ENCODE measurements around the gene IL11. TPM values are rescaled to one million over a fixed set of nuclear protein-coding genes. Genes with fewer than 3 reads are reported as not detected.
"Not testable (repeated sequence)": the region's sequence is repeated elsewhere in the genome, so short reads cannot be mapped to it uniquely, and the experiment has no call there.

Gene IL11
- total RNA-seq, 1 donor from 2014 or later: 183 TPM

GRCh38 chr19:55405638-55406037 is 35.4 kb upstream of the IL11 start:
- FAIRE-seq: no peak
- peaks cover 31% of the 10 kb centered on the region for H3K36me3 ChIP-seq (ENCODE audit: insufficient read depth, low read length)

GRCh38 chr19:55402509-55402908 is 32.2 kb upstream of the IL11 start:
- peaks cover 13% of the 10 kb centered on the region for H3K4me1 Mint-ChIP-seq (ENCODE audit: low read depth, unreplicated experiment)
- Histone ChIP-seq H3K4me2 (ENCODE audit: low read length) (peak overlapping the region; percentile 26), H3K4me1 (ENCODE audit: insufficient read depth, low read length) (peaks cover 16% of the 10 kb centered on the region), H3K27me3 (ENCODE audit: insufficient read depth, low read length) (no peaks in the 10 kb centered on the region), H3K27ac (ENCODE audit: low read depth, low read length) (no peak overlapping the region), H3K79me2 (ENCODE audit: insufficient read depth, low read length) (peaks cover 52% of the 10 kb centered on the region), H3K36me3 (ENCODE audit: insufficient read depth, low read length) (peaks cover 38% of the 10 kb centered on the region), H3K9me3 (ENCODE audit: insufficient read depth, low read depth, low read length) (no peaks in the 10 kb centered on the region), H2AFZ (ENCODE audit: low read depth, low read length) (no peak overlapping the region), H3K4me3 (ENCODE audit: insufficient read depth, low read depth, low read length) (no peak overlapping the region), H4K20me1 (ENCODE audit: insufficient read depth, low read length) (peaks cover 67% of the 10 kb centered on the region), H3K9ac (ENCODE audit: low read length) (no peak overlapping the region)
- TF ChIP-seq CTCF (IDR thresholded peaks at IDR 0.05; ENCODE audit: insufficient read depth, low read depth, low read length) (no peak), EZH2 (IDR thresholded peaks at IDR 0.05; ENCODE audit: insufficient read depth, low read length) (no peak)
- H3K27ac Mint-ChIP-seq (ENCODE audit: unreplicated experiment): no peak overlapping the region
- H3K9me3 Mint-ChIP-seq (ENCODE audit: unreplicated experiment): no peaks in the 10 kb centered on the region
- no peak for DNase-seq (ENCODE audit: low read depth)
- no peak overlapping the region for H3K4me3 Mint-ChIP-seq (ENCODE audit: unreplicated experiment)
- no peak for FAIRE-seq
- H3K27me3 Mint-ChIP-seq (ENCODE audit: low read depth, unreplicated experiment): no peaks in the 10 kb centered on the region
- H3K36me3 Mint-ChIP-seq (ENCODE audit: low read depth, unreplicated experiment): peaks cover 25% of the 10 kb centered on the region

More at GRCh38 chr19:55405638-55406037, 35.4 kb upstream of the IL11 start:
- Mint-ChIP-seq H3K36me3 (ENCODE audit: low read depth, unreplicated experiment) (peaks cover 28% of the 10 kb centered on the region), H3K27me3 (ENCODE audit: low read depth, unreplicated experiment) (no peaks in the 10 kb centered on the region), H3K27ac (ENCODE audit: unreplicated experiment) (no peak overlapping the region), H3K9me3 (ENCODE audit: unreplicated experiment) (peaks cover 10% of the 10 kb centered on the region), H3K4me1 (ENCODE audit: low read depth, unreplicated experiment) (peaks cover 15% of the 10 kb centered on the region), H3K4me3 (ENCODE audit: unreplicated experiment) (peak overlapping the region; percentile 84)
- Histone ChIP-seq H4K20me1 (ENCODE audit: insufficient read depth, low read length) (peaks cover 57% of the 10 kb centered on the region), H3K27ac (ENCODE audit: low read depth, low read length) (no peak overlapping the region), H3K9me3 (ENCODE audit: insufficient read depth, low read depth, low read length) (no peaks in the 10 kb centered on the region), H2AFZ (ENCODE audit: low read depth, low read length) (no peak overlapping the region), H3K9ac (ENCODE audit: low read length) (peak overlapping the region; percentile 95), H3K4me3 (ENCODE audit: insufficient read depth, low read depth, low read length) (peak overlapping the region; percentile 81), H3K4me1 (ENCODE audit: insufficient read depth, low read length) (peaks cover 20% of the 10 kb centered on the region), H3K27me3 (ENCODE audit: insufficient read depth, low read length) (no peaks in the 10 kb centered on the region), H3K79me2 (ENCODE audit: insufficient read depth, low read length) (peaks cover 52% of the 10 kb centered on the region), H3K4me2 (ENCODE audit: low read length) (peak overlapping the region; percentile 94)
- DNase-seq (ENCODE audit: low read depth): no peak
- no peak for TF ChIP-seq EZH2 (IDR thresholded peaks at IDR 0.05; ENCODE audit: insufficient read depth, low read length)
- TF ChIP-seq CTCF (IDR thresholded peaks at IDR 0.05; ENCODE audit: insufficient read depth, low read depth, low read length): no peak

GRCh38 chr19:55401390-55401789 is 31.1 kb upstream of the IL11 start:
- DNase-seq (ENCODE audit: low read depth); H3K9me3 ChIP-seq (ENCODE audit: insufficient read depth, low read depth, low read length); H3K4me3 Mint-ChIP-seq (ENCODE audit: unreplicated experiment); H3K9ac ChIP-seq (ENCODE audit: low read length); H3K9me3 Mint-ChIP-seq (ENCODE audit: unreplicated experiment); H2AFZ ChIP-seq (ENCODE audit: low read depth, low read length); H3K4me2 ChIP-seq (ENCODE audit: low read length); H3K27ac Mint-ChIP-seq (ENCODE audit: unreplicated experiment); H3K4me1 Mint-ChIP-seq (ENCODE audit: low read depth, unreplicated experiment); FAIRE-seq; H3K27me3 ChIP-seq (ENCODE audit: insufficient read depth, low read length); H3K27me3 Mint-ChIP-seq (ENCODE audit: low read depth, unreplicated experiment); H3K27ac ChIP-seq (ENCODE audit: low read depth, low read length); H3K4me3 ChIP-seq (ENCODE audit: insufficient read depth, low read depth, low read length): not testable (repeated sequence)
- Histone ChIP-seq H3K4me1 (ENCODE audit: insufficient read depth, low read length) (peaks cover 15% of the 10 kb centered on the region), H4K20me1 (ENCODE audit: insufficient read depth, low read length) (peaks cover 58% of the 10 kb centered on the region), H3K79me2 (ENCODE audit: insufficient read depth, low read length) (peaks cover 40% of the 10 kb centered on the region), H3K36me3 (ENCODE audit: insufficient read depth, low read length) (peaks cover 36% of the 10 kb centered on the region)
- H3K36me3 Mint-ChIP-seq (ENCODE audit: low read depth, unreplicated experiment): peaks cover 21% of the 10 kb centered on the region
